Psoas muscle (tissue), 8 donors: ENCODE results near the gene PCBP4. TPM values are rescaled to one million over a fixed set of nuclear protein-coding genes. Genes with fewer than 3 reads are reported as not detected.

ENCODE experiments used
- ATAC-seq, 4 donors: fragments of 200-7000 bp; cut with Tn5 transposase; one replicate each; pipeline ENCODE4 v1.9.1; 2020; ENCODE audit warnings: moderate library complexity in 3 of 4, mild to moderate bottlenecking in 2 of 4
- DNase-seq, 2 donors: peaks; one replicate each; pipeline ENCODE4 v3.0.0-alpha.2; 2020
- H3K27ac ChIP-seq: fragments of 200-600 bp; one replicate; pipeline ENCODE4 v1.8.0; 2022
- H3K27me3 ChIP-seq, 3 donors: fragments of 200-600 bp in 1 of 3; one replicate each; pipeline versions ENCODE4 v1.6.1 to v1.8.0; 2013 to 2022; ENCODE audit warnings: low read length in 2 of 3, mild to moderate bottlenecking in 2 of 3, moderate library complexity in 1 of 3; ENCODE audit not compliant: insufficient read depth in 3 of 3
- H3K36me3 ChIP-seq, 2 donors: fragments of 200-600 bp in 1 of 2; one replicate each; pipeline versions ENCODE4 v1.6.1 to v1.8.0; 2013 to 2022; ENCODE audit warnings: low read depth in 1 of 2, mild to moderate bottlenecking in 1 of 2, moderate library complexity in 1 of 2; ENCODE audit not compliant: insufficient read depth in 1 of 2
- H3K4me1 ChIP-seq: fragments of 200-600 bp; one replicate; pipeline ENCODE4 v1.8.0; 2022
- H3K4me3 ChIP-seq: fragments of 200-600 bp; one replicate; pipeline ENCODE4 v1.8.0; 2022; ENCODE audit warnings: mild to moderate bottlenecking
- H3K9me3 ChIP-seq: fragments of 200-600 bp; one replicate; pipeline ENCODE4 v1.8.0; 2022
- WGBS, 3 donors: extraction: QIAGEN DNeasy Blood & Tissue Kit; methylation state at CpG; one replicate each; pipeline versions ENCODE4 v1.1.6 to v1.1.7; 2013; 5-methylcytosine and 5-hydroxymethylcytosine counted together
- intact Hi-C, 2 donors: fragments of 100-400 bp; cut with DNase I; formaldehyde crosslinking; loops; one replicate each; pipeline versions ENCODE4 v1.11.0 to v1.14.2; 2022
- polyA plus RNA-seq, 3 donors: library from polyadenylated mRNA; stranded (reverse); fragments of 200-250 nt; gene quantifications; one replicate each; pipeline ENCODE4 v1.2.3, GENCODE V29; 2013
- total RNA-seq, 4 donors: library from RNA; stranded (reverse); fragmentation: NEBNext Ultra II Directional in 2 of 4; extraction: Animal tissue kit (Norgen Biotek cat#: 25700) in 2 of 4; gene quantifications; one replicate each; pipeline versions ENCODE4 v1.2.1 to v1.2.4, GENCODE V29; 2021 to 2023
- TF ChIP-seq, protein P1 (sequence below): fragments of 200-600 bp; IDR thresholded peaks from one replicate; pipeline ENCODE4 v1.8.0; 2022; ENCODE audit warnings: antibody characterized with exemption
- donor health status: healthy with polysubstance abuse.
- donor health status: DM: no; HTN: no; CAD: no; lungs with moderate emphysema.
- donor health status: Bipolar disorder and iron deficiency.
- donor health status: healthy.
- donor health status: DM: yes; HTN: yes; CAD: no.
- donor health status: DM: no; HTN: no; CAD: no.
- donor health status: DM: no; HTN: no; CAD: no.
- donor health status: DM: yes; HTN: yes; CAD: no.

PCBP4 gene
- total and polyA plus RNA-seq, 7 donors = 36.0 to 161 (median 118) TPM

DNA sequence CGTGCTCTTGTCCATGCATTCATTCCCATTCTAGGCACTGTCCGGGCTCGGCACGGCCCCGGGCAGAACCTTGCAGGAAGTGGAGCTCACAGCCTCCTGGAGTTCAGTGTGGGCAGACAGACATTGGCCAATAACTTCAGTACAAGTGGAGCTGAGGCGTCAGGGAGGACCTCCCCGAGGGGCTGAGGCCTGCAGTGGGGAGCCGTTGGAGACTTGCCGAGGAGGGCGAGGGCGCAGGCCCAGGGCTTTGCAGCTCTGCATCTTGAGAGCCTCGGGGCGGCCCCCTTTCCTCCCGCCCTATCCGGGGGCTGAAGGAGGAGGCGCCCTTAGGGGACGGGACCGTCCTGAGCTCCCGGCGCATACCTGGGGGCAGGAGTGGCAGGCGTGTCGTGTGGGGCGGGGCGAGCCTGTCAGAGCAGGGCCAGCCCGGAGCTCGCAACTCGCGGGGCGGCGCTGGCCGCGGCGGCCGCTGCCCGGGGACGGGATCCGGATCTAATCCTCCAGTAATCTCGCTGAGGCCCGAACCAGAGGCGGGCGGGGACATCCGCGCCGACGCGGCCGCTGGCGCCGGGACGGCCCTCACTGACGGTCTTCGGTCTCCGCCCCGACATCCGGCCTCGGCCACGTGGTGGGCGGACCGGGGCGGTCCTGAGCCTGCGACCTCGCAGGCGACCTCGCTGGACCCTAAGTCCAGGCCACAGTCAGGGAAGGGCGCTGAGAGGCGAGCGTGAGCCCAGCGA, 15.8 kb upstream of the PCBP4 start, which contains the start of gene ACY1:
Gene ACY1, plus strand, starts transcription at position 698 of the 740 bp plus-strand sequence. CDS start 530 bp downstream, outside the sequence.
- Histone ChIP-seq H3K27ac (peak within 1 kb of the TSS; percentile 96), H3K4me3 (peak within 1 kb of the TSS; percentile 84), H3K9me3 (no peaks in the 10 kb centered on the region), H3K4me1 (peaks cover 20% of the 10 kb centered on the region), H3K27me3 (no peaks in the 10 kb centered on the region), H3K36me3 (peaks cover 0 to 2% of the 10 kb centered on the region in 2 donors)
- ATAC-seq (peak; percentile 89 to 94 (median 92)), DNase-seq (peak; percentile 92 to 95)
- 1% methylated on average over 55 to 68 of the region's 68 CpGs for WGBS, 3 donors
- TF ChIP-seq, protein P1, sequence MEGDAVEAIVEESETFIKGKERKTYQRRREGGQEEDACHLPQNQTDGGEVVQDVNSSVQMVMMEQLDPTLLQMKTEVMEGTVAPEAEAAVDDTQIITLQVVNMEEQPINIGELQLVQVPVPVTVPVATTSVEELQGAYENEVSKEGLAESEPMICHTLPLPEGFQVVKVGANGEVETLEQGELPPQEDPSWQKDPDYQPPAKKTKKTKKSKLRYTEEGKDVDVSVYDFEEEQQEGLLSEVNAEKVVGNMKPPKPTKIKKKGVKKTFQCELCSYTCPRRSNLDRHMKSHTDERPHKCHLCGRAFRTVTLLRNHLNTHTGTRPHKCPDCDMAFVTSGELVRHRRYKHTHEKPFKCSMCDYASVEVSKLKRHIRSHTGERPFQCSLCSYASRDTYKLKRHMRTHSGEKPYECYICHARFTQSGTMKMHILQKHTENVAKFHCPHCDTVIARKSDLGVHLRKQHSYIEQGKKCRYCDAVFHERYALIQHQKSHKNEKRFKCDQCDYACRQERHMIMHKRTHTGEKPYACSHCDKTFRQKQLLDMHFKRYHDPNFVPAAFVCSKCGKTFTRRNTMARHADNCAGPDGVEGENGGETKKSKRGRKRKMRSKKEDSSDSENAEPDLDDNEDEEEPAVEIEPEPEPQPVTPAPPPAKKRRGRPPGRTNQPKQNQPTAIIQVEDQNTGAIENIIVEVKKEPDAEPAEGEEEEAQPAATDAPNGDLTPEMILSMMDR = no peak
- intact Hi-C loops = loop anchor here in 1 of 2 donors (5.0 kb wide), 1 partner anchor 481 kb away; the partner anchor contains the start of gene DCAF1

DNA sequence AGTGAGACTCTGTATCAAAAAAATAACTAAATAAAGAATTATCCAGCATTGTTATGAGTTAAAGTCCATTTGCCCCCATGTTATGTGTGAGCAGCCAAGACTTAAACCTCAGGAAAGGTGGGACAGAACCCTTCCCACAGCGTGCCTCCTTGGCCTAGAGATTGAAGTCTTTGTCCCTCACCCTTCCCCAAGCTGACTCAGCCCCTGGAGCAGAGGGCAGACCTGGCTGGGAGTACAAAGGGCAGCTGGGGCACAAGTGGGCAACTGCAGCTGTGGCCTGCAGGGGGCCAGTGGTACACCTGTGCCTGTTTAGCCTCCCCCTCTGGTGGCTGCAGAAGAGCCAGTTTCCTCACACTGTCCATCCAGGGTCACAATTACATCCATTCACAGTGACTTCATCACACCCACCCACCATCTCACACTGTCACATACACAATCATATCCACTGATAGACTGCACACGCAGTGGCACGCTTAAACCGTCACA, 15.1 kb upstream of the PCBP4 start:
- H3K36me3 ChIP-seq = peaks cover 0 to 2% of the 10 kb centered on the region in 2 donors
- intact Hi-C loops = loop anchor here in 1 of 2 donors (5.0 kb wide), 1 partner anchor 480 kb away; the partner anchor contains the start of gene DCAF1
- TF ChIP-seq, protein P1 = peak; percentile 37
- no peaks in the 10 kb centered on the region for H3K27me3 ChIP-seq
- H3K4me1 ChIP-seq = peaks cover 20% of the 10 kb centered on the region
- peak overlapping the region; percentile 84 for H3K4me3 ChIP-seq
- peak overlapping the region; percentile 96 for H3K27ac ChIP-seq
- no peaks in the 10 kb centered on the region for H3K9me3 ChIP-seq
- DNase-seq (peak in 1 of 2 donors; percentile 46), ATAC-seq (peak; percentile 59 to 74 (median 66))
- 10 to 12% (median 11%) methylated on average over 4 of the region's 4 CpGs for WGBS, 3 donors

DNA sequence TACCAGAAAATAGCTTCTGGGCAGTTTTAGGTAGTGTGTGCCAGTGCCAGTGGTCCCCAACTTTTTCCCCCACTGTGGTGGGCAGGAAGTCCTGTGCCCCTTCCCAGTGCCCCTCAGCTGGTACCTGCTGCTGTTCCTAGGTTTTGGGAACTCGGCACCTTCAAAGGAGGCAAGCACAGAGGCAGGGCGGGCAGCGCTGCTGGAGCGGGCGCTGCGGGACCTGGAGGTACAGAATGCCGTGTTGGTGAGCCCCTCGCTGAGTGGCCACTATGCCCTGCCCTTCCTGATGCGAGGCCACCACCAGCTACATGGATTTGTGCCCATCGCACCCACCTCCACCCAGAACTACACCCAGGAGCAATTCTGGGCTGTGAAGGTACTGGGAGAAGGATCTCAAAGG, 13.0 kb upstream of the PCBP4 start:
- no peak for DNase-seq
- Histone ChIP-seq H3K4me3 (no peak overlapping the region), H3K27ac (no peak overlapping the region), H3K4me1 (peaks cover 28% of the 10 kb centered on the region), H3K27me3 (no peaks in the 10 kb centered on the region), H3K36me3 (no peaks in the 10 kb centered on the region), H3K9me3 (no peaks in the 10 kb centered on the region)
- 98 to 99% (median 98%) methylated on average over 10 of the region's 10 CpGs for WGBS, 3 donors
- ATAC-seq = no peak
- TF ChIP-seq, protein P1 = no peak
- intact Hi-C loops = loop anchor here in 1 of 2 donors (5.0 kb wide), 1 partner anchor 478 kb away; the partner anchor contains the start of gene DCAF1

DNA sequence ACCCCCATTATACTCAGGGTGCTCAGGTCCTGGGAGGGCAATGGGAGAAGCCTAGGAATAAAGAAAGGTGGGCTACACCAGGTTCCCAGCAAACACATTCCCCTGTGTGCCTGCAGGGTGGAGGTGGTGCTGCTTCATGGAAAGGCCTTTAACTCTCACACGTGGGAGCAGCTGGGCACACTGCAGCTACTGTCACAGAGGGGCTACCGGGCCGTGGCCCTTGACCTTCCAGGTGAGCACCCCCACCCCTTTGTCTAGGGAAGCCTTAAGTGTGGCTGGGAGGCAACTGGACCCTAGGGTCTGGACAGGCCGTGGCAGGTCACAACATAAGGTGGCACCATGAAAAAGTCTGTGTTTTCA, 10.9 kb upstream of the PCBP4 start:
- intact Hi-C loops = no loop called here
- DNase-seq = no peak
- Histone ChIP-seq H3K36me3 (no peaks in the 10 kb centered on the region), H3K27me3 (no peaks in the 10 kb centered on the region), H3K9me3 (no peaks in the 10 kb centered on the region), H3K27ac (no peak overlapping the region), H3K4me3 (no peak overlapping the region), H3K4me1 (peaks cover 25% of the 10 kb centered on the region)
- ATAC-seq = no peak
- WGBS, 3 donors = 78 to 84% (median 81%) methylated on average over 4 of the region's 4 CpGs
- TF ChIP-seq, protein P1 = no peak
